ENCODE data around the gene KCNA10.

- no peak for TF ChIP-seq ZNF274 (IDR thresholded peaks at IDR 0.05; ENCODE audit: low read depth, low read length)
- no peak for TF ChIP-seq YY1 (IDR thresholded peaks at IDR 0.05; ENCODE audit: insufficient read depth, insufficient read length)
- no peak for TF ChIP-seq SUZ12 (IDR thresholded peaks at IDR 0.05; ENCODE audit: extremely low read depth, insufficient read depth, insufficient read length)
These were observed 7.5 kb downstream of the KCNA10 start for GRCh38 chr1:110511436-110511835.
